HCT116 (cell line): ENCODE results near the gene BICD2. TPM values are rescaled to one million over a fixed set of nuclear protein-coding genes. Genes with fewer than 3 reads are reported as not detected.

Experiments used
- ATAC-seq: fragments of 200-7000 bp; cut with Tn5 transposase; 2 replicates; pipeline ENCODE4 v1.9.1; 2020; ENCODE audit warnings: mild to moderate bottlenecking, moderate library complexity
- BruUV-seq: library from RNA; stranded (reverse); fragments of 400-500 nt; replicated peaks from 2 replicates; lab custom pipeline; 2021; lab: Mats Ljungman, UMichigan
- CTCF ChIA-PET: fragments of 300-600 bp; sonication (Branson Sonifier 250); formaldehyde crosslinking; loops from one replicate; lab custom pipeline; 2021; ENCODE audit warnings: antibody characterized with exemption; lab: Charles Lee
- POLR2A ChIA-PET: fragments of 300-600, 350-600 bp; sonication (Branson Sonifier 250); formaldehyde crosslinking; loops from one replicate; lab custom pipeline; 2021; ENCODE audit warnings: antibody characterized with exemption; lab: Charles Lee
- RAD21 ChIA-PET, 2 experiments: fragments of 300-600 bp; sonication (Branson Sonifier 250); formaldehyde crosslinking; loops; one replicate each; lab custom pipeline; 2023; ENCODE audit warnings: low total read pairs in 2 of 2; ENCODE audit not compliant: uncharacterized antibody in 2 of 2, unreplicated experiment in 2 of 2, low non-redundant PET in 1 of 2; lab: Charles Lee
- DNase-seq: peaks from one replicate; pipeline ENCODE4 v3.0.0-alpha.2; 2010; ENCODE audit warnings: low read depth, low spot score
- H2AFZ ChIP-seq: fragments of 200-600 bp; shearing (Covaris generic), sonication (generic); 2 replicates; pipeline ENCODE4 v1.6.1; 2017; ENCODE audit warnings: low read depth, mixed run types, mixed read lengths, antibody characterized with exemption, low read length; ENCODE audit not compliant: poor library complexity, severe bottlenecking
- H3K27ac ChIP-seq: 2 replicates; pipeline ENCODE4 v1.5.1; 2012; ENCODE audit warnings: low read depth, low read length
- H3K27me3 ChIP-seq: fragments of 200-600 bp; sonication (generic); 2 replicates; pipeline ENCODE4 v1.6.1; 2016; ENCODE audit warnings: mixed run types, low read length, mixed read lengths; ENCODE audit not compliant: insufficient read depth
- H3K36me3 ChIP-seq, 2 experiments: fragments of 200-500 bp in 1 of 2; fragments of 200-600 bp in 1 of 2; sonication (Bioruptor generic) in 1 of 2; sonication (generic) in 1 of 2; 2 replicates each; pipeline versions ENCODE4 v1.5.1 to v1.6.1; 2014 to 2016; ENCODE audit warnings: low read length in 2 of 2, inconsistent platforms in 1 of 2, mixed read lengths in 1 of 2, mixed run types in 1 of 2; ENCODE audit not compliant: insufficient read depth in 2 of 2, control insufficient read depth in 1 of 2
- H3K4me1 ChIP-seq, 2 experiments: fragments of 200-600 bp in 1 of 2; sonication (generic) in 1 of 2; 2 replicates each; pipeline versions ENCODE4 v1.5.1 to v1.6.1; 2012 to 2017; ENCODE audit warnings: low read length in 2 of 2, inconsistent platforms in 1 of 2, mild to moderate bottlenecking in 1 of 2, mixed read lengths in 1 of 2, mixed run types in 1 of 2, moderate library complexity in 1 of 2; ENCODE audit not compliant: insufficient read depth in 2 of 2, control insufficient read depth in 1 of 2
- H3K4me2 ChIP-seq: fragments of 200-600 bp; sonication (generic); 2 replicates; pipeline ENCODE4 v1.6.1; 2017; ENCODE audit warnings: mixed run types, low read length, mixed read lengths
- H3K4me3 ChIP-seq, 2 experiments: fragments of 200-600 bp in 1 of 2; sonication (generic) in 1 of 2; replicated peaks in 1 of 2; 2 replicates each; pipeline ENCODE4 v1.5.1; 2011 to 2016; ENCODE audit warnings: low read length in 2 of 2, control low read depth in 1 of 2, low read depth in 1 of 2, mild to moderate bottlenecking in 1 of 2, mixed read lengths in 1 of 2, mixed run types in 1 of 2
- H3K79me2 ChIP-seq: fragments of 200-600 bp; sonication (generic); 2 replicates; pipeline ENCODE4 v1.6.1; 2017; ENCODE audit warnings: mild to moderate bottlenecking, mixed run types, low read length, moderate library complexity, mixed read lengths; ENCODE audit not compliant: insufficient read depth
- H3K9ac ChIP-seq: fragments of 200-600 bp; sonication (generic); 2 replicates; pipeline ENCODE4 v1.6.1; 2016; ENCODE audit warnings: low read length, mixed read lengths
- H3K9me2 ChIP-seq: fragments of 200-600 bp; sonication (generic), shearing (Covaris generic); 2 replicates; pipeline ENCODE4 v1.6.1; 2017; ENCODE audit warnings: mixed run types, mild to moderate bottlenecking, moderate library complexity; ENCODE audit not compliant: insufficient read depth
- H3K9me3 ChIP-seq, 2 experiments: fragments of 200-500 bp in 1 of 2; fragments of 200-600 bp in 1 of 2; sonication (Bioruptor generic) in 1 of 2; sonication (generic) in 1 of 2; 2 replicates each; pipeline ENCODE4 v1.6.1; 2014 to 2017; ENCODE audit warnings: low read length in 2 of 2, mixed read lengths in 2 of 2, inconsistent platforms in 1 of 2, low read depth in 1 of 2, mild to moderate bottlenecking in 1 of 2, mixed run types in 1 of 2, moderate library complexity in 1 of 2; ENCODE audit not compliant: control insufficient read depth in 1 of 2, insufficient read depth in 1 of 2
- H4K20me1 ChIP-seq: fragments of 200-600 bp; sonication (generic), shearing (Covaris generic); 2 replicates; pipeline ENCODE4 v1.6.1; 2017; ENCODE audit warnings: mixed run types, mild to moderate bottlenecking, moderate library complexity; ENCODE audit not compliant: insufficient read depth
- ELF1 ChIP-seq: IDR thresholded peaks from 2 replicates; pipeline ENCODE4 v1.6.1; 2012; ENCODE audit warnings: low read depth, borderline replicate concordance
- EZH2 ChIP-seq: fragments of 200-600 bp; sonication (generic); IDR thresholded peaks from 2 replicates; pipeline ENCODE4 v1.6.1; 2017; ENCODE audit warnings: antibody characterized with exemption, mixed run types
- POLR2A ChIP-seq: IDR thresholded peaks from 2 replicates; pipeline ENCODE4 v1.7.0; 2011; ENCODE audit warnings: borderline replicate concordance; ENCODE audit not compliant: insufficient read depth, insufficient read length; ENCODE audit errors: extremely low read depth
- POLR2AphosphoS5 ChIP-seq: IDR thresholded peaks from 2 replicates; pipeline ENCODE4 v1.6.1; 2011; ENCODE audit warnings: mild to moderate bottlenecking, low read depth, low read length, moderate library complexity
- RAD21 ChIP-seq: IDR thresholded peaks from 2 replicates; pipeline ENCODE4 v1.6.1; 2012; ENCODE audit warnings: low read depth, mild to moderate bottlenecking
- SP1 ChIP-seq: IDR thresholded peaks from 2 replicates; pipeline ENCODE4 v1.6.1; 2012; ENCODE audit warnings: low read depth
- SRF ChIP-seq: IDR thresholded peaks from 2 replicates; pipeline ENCODE4 v1.6.1; 2012; ENCODE audit warnings: low read depth
- YY1 ChIP-seq: IDR thresholded peaks from 2 replicates; pipeline ENCODE4 v1.6.1; 2011; ENCODE audit warnings: low read length, low read depth, moderate library complexity, mild to moderate bottlenecking; ENCODE audit not compliant: insufficient replicate concordance; ENCODE audit errors: extremely low read depth
- ZNF274 ChIP-seq: fragments of 200-500 bp; sonication (Bioruptor generic); IDR thresholded peaks from 2 replicates; pipeline ENCODE4 v1.6.1; 2014; ENCODE audit warnings: mild to moderate bottlenecking, low read depth, low read length, inconsistent platforms
- intact Hi-C: fragments of 100-400 bp; cut with micrococcal nuclease; formaldehyde crosslinking; loops from 2 replicates; pipeline ENCODE4 v1.10.0; 2022
- total RNA-seq: library from RNA; stranded (reverse); gene quantifications from one replicate; pipeline ENCODE4 v1.2.1, GENCODE V29; 2021; ENCODE audit not compliant: unreplicated experiment
- TF ChIP-seq, protein P1 (sequence below): IDR thresholded peaks from 2 replicates; pipeline ENCODE4 v1.6.1; 2012; ENCODE audit warnings: low read depth
- TF ChIP-seq, protein P2 (sequence below): IDR thresholded peaks from 2 replicates; pipeline ENCODE4 v1.6.1; 2011; ENCODE audit warnings: mild to moderate bottlenecking, low read length, moderate library complexity; ENCODE audit not compliant: insufficient replicate concordance; ENCODE audit errors: extremely low read depth
- TF ChIP-seq, protein P3 (sequence below): IDR thresholded peaks from 2 replicates; pipeline ENCODE4 v1.6.1; 2012

The BICD2 gene
- total RNA-seq, 1 experiment from 2014 or later: 23.4 TPM

DNA sequence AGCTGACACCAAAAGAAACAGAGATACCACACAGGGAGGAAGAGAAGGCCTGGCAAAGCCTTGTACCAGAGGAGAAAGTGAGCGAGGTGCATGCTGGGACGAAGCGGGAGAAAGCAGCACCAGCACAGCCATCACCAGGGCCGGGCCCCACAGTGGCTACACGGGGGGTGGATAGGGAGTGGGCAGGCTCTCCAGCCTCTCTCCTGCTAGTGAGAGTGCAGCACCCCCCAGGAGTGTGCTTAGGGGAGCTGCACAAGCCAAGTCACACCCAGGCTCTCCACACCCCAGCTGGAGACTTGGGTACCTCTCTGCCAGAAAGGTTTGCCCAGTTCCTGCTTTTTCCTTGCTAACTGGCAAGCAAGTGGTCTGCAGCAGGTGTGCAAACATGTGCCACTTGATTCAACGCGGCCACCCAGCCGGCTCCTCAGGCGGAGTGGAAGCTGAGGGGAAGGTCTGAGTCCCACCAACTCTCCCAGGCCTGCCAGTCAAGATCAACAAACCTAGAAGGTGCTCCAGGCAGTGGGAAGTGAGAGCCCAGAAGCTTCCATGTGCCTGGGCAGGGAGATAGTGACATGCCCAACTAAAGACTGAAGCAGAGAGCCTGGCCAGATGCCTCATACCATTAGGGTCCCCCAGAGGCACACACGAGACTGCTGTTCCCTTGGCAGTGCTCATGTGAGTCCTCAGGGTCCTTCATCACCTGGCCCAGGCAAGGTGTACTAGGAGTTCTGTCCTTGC, 39.9 kb downstream of the BICD2 start:
- H4K20me1 ChIP-seq: 0 out of 2 replicates have a peak, but pooled peaks cover 3% of the 10 kb centered on the region
- DNase-seq: no peak
- CTCF ChIA-PET: interaction anchor here (1.0 kb wide), 1 partner anchor 66 kb away, joined by 4 read pairs; no protein-coding TSS in a partner anchor
- H3K9ac ChIP-seq: no peak overlapping the region
- POLR2A ChIA-PET: no interaction called here
- ATAC-seq: no peak
- no peak overlapping the region for H3K4me3 ChIP-seq
- RAD21 ChIA-PET: no interaction called here
- H3K9me2 ChIP-seq: no peaks in the 10 kb centered on the region
- TF ChIP-seq ELF1 (no peak), SP1 (no peak), POLR2AphosphoS5 (no peak), SRF (no peak), EZH2 (no peak), ZNF274 (no peak), POLR2A (no peak), RAD21 (no peak), YY1 (no peak)
- TF ChIP-seq, protein P1, sequence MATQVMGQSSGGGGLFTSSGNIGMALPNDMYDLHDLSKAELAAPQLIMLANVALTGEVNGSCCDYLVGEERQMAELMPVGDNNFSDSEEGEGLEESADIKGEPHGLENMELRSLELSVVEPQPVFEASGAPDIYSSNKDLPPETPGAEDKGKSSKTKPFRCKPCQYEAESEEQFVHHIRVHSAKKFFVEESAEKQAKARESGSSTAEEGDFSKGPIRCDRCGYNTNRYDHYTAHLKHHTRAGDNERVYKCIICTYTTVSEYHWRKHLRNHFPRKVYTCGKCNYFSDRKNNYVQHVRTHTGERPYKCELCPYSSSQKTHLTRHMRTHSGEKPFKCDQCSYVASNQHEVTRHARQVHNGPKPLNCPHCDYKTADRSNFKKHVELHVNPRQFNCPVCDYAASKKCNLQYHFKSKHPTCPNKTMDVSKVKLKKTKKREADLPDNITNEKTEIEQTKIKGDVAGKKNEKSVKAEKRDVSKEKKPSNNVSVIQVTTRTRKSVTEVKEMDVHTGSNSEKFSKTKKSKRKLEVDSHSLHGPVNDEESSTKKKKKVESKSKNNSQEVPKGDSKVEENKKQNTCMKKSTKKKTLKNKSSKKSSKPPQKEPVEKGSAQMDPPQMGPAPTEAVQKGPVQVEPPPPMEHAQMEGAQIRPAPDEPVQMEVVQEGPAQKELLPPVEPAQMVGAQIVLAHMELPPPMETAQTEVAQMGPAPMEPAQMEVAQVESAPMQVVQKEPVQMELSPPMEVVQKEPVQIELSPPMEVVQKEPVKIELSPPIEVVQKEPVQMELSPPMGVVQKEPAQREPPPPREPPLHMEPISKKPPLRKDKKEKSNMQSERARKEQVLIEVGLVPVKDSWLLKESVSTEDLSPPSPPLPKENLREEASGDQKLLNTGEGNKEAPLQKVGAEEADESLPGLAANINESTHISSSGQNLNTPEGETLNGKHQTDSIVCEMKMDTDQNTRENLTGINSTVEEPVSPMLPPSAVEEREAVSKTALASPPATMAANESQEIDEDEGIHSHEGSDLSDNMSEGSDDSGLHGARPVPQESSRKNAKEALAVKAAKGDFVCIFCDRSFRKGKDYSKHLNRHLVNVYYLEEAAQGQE: no peak
- TF ChIP-seq, protein P2, sequence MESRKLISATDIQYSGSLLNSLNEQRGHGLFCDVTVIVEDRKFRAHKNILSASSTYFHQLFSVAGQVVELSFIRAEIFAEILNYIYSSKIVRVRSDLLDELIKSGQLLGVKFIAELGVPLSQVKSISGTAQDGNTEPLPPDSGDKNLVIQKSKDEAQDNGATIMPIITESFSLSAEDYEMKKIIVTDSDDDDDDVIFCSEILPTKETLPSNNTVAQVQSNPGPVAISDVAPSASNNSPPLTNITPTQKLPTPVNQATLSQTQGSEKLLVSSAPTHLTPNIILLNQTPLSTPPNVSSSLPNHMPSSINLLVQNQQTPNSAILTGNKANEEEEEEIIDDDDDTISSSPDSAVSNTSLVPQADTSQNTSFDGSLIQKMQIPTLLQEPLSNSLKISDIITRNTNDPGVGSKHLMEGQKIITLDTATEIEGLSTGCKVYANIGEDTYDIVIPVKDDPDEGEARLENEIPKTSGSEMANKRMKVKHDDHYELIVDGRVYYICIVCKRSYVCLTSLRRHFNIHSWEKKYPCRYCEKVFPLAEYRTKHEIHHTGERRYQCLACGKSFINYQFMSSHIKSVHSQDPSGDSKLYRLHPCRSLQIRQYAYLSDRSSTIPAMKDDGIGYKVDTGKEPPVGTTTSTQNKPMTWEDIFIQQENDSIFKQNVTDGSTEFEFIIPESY: no peak
- TF ChIP-seq, protein P3, sequence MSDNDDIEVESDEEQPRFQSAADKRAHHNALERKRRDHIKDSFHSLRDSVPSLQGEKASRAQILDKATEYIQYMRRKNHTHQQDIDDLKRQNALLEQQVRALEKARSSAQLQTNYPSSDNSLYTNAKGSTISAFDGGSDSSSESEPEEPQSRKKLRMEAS: no peak
- H3K4me1 ChIP-seq: no peaks in the 10 kb centered on the region
- no peak overlapping the region for H3K4me2 ChIP-seq
- peaks cover 39% of the 10 kb centered on the region; the same call in 1 of the 2 replicates for H3K79me2 ChIP-seq
- H3K27me3 ChIP-seq: no peaks in the 10 kb centered on the region
- intact Hi-C loops: no loop called here
- no peaks in the 10 kb centered on the region for H3K9me3 ChIP-seq
- H3K36me3 ChIP-seq: peaks cover 12 to 16% of the 10 kb centered on the region in 2 experiments; a peak in 3 of 4 replicates
- H3K27ac ChIP-seq: no peak overlapping the region
- no TSS peak for BruUV-seq
- no peak overlapping the region for H2AFZ ChIP-seq
